Right atrium auricular region (tissue), 2 donors: ENCODE measurements around the gene CTCFL. TPM values are rescaled to one million over a fixed set of nuclear protein-coding genes. Genes with fewer than 3 reads are reported as not detected.

Source experiments
- DNase-seq: peaks from one replicate; pipeline ENCODE4 v3.0.0-alpha.2; 2019; ENCODE audit warnings: low spot score
- H3K27ac ChIP-seq, 2 donors: fragments of 200-600 bp; sonication (generic); 1 replicate in 1 of 2; 2 replicates in 1 of 2; pipeline ENCODE4 v1.5.1; 2016 to 2019
- H3K27me3 ChIP-seq, 2 donors: fragments of 200-600 bp; sonication (generic); one replicate each; pipeline versions ENCODE4 v1.5.1 to v1.6.0; 2017 to 2019
- H3K36me3 ChIP-seq: fragments of 200-600 bp; sonication (generic); one replicate; pipeline ENCODE4 v1.5.1; 2016
- H3K4me1 ChIP-seq, 2 donors: fragments of 200-600 bp; sonication (generic); one replicate each; pipeline versions ENCODE4 v1.5.1 to v1.6.0; 2017 to 2019
- H3K4me3 ChIP-seq, 2 donors: fragments of 200-600 bp; sonication (generic); 1 replicate in 1 of 2; 2 replicates in 1 of 2; pipeline ENCODE4 v1.5.1; 2017 to 2019; ENCODE audit warnings: mild to moderate bottlenecking in 1 of 2, moderate library complexity in 1 of 2
- H3K9me3 ChIP-seq, 2 donors: fragments of 200-600 bp; sonication (generic); one replicate each; pipeline ENCODE4 v1.5.1; 2019
- total RNA-seq, 2 donors: library from RNA; depleted of rRNA; stranded (reverse); fragments of >200 nt; gene quantifications; one replicate each; pipeline ENCODE4 v1.1.0, GENCODE V29; 2016
- TF ChIP-seq, protein P1 (sequence below), 2 donors: fragments of 200-600 bp; sonication (generic); IDR thresholded peaks; one replicate each; pipeline ENCODE4 v1.5.1; 2019; ENCODE audit warnings: antibody characterized with exemption in 2 of 2

CTCFL gene
- total RNA-seq, 2 donors from 2014 or later = not detected

DNA sequence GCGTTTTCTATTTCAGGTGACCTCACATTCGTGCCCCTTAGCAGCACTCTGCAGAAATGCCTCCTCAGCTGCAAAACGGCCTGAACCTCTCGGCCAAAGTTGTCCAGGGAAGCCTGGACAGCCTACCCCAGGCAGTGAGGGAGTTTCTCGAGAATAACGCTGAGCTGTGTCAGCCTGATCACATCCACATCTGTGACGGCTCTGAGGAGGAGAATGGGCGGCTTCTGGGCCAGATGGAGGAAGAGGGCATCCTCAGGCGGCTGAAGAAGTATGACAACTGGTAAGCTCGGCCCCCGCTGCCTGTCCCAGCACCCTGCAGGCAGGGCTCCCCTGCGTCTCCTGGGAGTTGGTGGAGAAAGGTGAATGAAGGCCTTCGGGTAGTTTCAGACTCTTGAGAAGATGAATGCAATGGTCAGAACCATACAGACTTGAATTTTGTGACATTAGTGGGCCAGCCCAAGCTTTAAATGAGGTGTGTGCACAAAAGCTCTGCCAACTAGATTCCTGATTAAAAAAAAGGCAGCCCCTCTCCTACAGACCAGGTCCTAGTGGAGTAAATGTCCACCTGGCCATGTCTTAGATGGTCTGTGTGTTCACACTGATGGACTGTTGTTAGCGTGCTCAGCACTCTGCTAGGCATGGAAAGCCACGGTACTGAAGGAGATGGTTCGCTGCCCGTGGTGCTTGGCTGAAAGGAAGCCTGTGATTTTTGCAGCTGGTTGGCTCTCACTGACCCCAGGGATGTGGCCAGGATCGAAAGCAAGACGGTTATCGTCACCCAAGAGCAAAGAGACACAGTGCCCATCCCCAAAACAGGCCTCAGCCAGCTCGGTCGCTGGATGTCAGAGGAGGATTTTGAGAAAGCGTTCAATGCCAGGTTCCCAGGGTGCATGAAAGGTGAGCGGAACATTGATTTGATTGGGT, 36.7 kb upstream of the CTCFL start:
- Histone ChIP-seq H3K9me3 (no peaks in the 10 kb centered on the region), H3K4me1 (no peaks in the 10 kb centered on the region), H3K4me3 (no peak overlapping the region), H3K27ac (no peak overlapping the region), H3K36me3 (no peaks in the 10 kb centered on the region), H3K27me3 (no peaks in the 10 kb centered on the region)
- TF ChIP-seq, protein P1, sequence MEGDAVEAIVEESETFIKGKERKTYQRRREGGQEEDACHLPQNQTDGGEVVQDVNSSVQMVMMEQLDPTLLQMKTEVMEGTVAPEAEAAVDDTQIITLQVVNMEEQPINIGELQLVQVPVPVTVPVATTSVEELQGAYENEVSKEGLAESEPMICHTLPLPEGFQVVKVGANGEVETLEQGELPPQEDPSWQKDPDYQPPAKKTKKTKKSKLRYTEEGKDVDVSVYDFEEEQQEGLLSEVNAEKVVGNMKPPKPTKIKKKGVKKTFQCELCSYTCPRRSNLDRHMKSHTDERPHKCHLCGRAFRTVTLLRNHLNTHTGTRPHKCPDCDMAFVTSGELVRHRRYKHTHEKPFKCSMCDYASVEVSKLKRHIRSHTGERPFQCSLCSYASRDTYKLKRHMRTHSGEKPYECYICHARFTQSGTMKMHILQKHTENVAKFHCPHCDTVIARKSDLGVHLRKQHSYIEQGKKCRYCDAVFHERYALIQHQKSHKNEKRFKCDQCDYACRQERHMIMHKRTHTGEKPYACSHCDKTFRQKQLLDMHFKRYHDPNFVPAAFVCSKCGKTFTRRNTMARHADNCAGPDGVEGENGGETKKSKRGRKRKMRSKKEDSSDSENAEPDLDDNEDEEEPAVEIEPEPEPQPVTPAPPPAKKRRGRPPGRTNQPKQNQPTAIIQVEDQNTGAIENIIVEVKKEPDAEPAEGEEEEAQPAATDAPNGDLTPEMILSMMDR (IDR thresholded peaks at IDR 0.05) = no peak
- DNase-seq = no peak

DNA sequence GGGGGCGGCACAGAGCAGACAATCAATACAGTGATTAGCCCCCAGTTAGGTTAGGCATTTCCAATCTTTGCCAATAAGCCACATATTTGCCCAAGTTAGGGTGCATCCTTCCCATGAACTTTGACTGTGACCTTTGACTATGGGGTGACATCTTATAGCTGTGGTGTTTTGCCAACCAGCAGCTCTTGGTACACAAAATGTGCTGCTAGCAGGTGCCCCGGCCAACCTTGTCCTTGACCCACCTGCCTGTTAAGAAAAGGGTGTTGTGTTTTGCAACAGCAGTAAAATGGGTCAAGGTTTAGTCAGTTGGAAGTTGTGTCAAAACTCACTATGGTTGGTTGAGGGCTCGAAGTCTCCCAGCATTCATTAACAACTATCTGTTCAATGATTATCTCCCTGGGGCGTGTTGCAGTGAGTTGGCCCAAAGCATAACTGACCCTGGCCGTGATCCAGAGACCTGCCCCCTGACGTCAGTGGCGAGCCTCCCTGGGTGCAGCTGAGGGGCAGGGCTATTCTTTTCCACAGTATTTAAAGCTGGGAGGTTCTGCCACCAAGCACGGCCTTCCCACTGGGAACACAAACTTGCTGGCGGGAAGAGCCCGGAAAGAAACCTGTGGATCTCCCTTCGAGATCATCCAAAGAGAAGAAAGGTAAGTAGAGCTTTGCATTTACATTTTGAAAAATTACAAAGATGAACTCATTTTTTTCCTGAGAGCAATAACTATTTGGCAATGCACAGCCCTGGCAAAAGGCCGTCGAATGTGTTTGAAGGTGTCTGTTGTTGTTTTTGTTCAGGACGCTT, 35.8 kb upstream of the CTCFL start, which contains the start of gene PCK1:
Gene PCK1 (plus strand): TSS at position 557 of the 802 bp plus-strand sequence. CDS start 302 bp downstream, outside the sequence.
- H3K36me3 ChIP-seq = no peaks in the 10 kb centered on the region
- H3K4me1 ChIP-seq = no peaks in the 10 kb centered on the region
- H3K4me3 ChIP-seq = no peak within 1 kb of the TSS
- no peak within 1 kb of the TSS for H3K27ac ChIP-seq
- H3K27me3 ChIP-seq = no peaks in the 10 kb centered on the region
- TF ChIP-seq, protein P1 (IDR thresholded peaks at IDR 0.05) = no peak
- no peak for DNase-seq
- H3K9me3 ChIP-seq = no peaks in the 10 kb centered on the region

DNA sequence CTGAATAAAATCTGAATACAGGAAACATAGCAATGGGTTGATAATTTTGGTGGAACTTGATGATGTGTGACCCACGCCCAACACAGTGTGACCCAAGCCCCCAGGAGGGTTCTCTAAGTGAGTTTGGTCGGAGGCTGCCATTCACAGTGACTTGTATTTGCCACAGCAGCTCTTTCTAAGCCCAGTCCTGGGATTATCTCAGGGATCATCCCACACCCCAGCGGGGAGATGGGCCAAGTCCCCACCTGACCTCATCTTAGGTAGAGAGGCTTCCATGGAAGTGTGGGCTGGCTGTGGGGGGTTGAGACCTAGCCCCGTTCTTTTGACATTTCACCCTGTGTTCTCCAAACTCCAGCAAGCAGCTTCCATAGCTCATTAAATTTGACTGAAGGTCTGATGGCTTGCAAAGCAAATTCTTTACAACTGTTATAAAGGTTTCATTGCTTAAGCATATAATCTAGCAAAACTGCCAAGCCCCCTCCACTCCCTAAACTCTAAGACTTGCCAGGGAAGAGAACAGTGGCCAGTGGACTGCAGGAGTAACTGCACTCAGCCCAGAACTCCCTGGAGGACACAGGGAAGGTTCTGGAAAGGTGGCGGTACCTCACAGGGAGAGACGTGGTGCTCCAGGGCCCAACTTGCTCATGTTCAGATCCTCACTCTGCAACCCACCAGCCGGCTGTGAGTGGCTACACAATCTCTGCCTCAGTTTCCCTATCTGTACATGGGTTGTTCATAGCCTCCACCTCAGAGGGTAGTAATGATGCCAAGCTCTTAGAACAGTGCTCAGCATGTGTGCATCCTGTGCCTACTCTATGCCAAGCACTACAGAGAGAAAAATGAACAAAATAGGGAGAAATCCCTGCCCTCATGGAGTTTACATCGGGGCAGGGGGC, 35.0 kb upstream of the CTCFL start:
- no peaks in the 10 kb centered on the region for H3K27me3 ChIP-seq
- H3K9me3 ChIP-seq = no peaks in the 10 kb centered on the region
- no peaks in the 10 kb centered on the region for H3K36me3 ChIP-seq
- no peaks in the 10 kb centered on the region for H3K4me1 ChIP-seq
- DNase-seq = no peak
- TF ChIP-seq, protein P1 (IDR thresholded peaks at IDR 0.05) = no peak
- H3K27ac ChIP-seq = no peak overlapping the region
- H3K4me3 ChIP-seq = no peak overlapping the region

GRCh38 chr20:57559289-57559634, 34.3 kb upstream of the CTCFL start:
- Histone ChIP-seq H3K36me3 (no peaks in the 10 kb centered on the region), H3K9me3 (no peaks in the 10 kb centered on the region), H3K4me3 (no peak overlapping the region), H3K27ac (no peak overlapping the region), H3K27me3 (no peaks in the 10 kb centered on the region), H3K4me1 (no peaks in the 10 kb centered on the region)
- TF ChIP-seq, protein P1 (IDR thresholded peaks at IDR 0.05) = no peak
- no peak for DNase-seq

GRCh38 chr20:57558614-57559288, 33.8 kb upstream of the CTCFL start:
- TF ChIP-seq, protein P1 (IDR thresholded peaks at IDR 0.05) = no peak
- no peaks in the 10 kb centered on the region for H3K27me3 ChIP-seq

More at GRCh38 chr20:57558614-57559288, 33.8 kb upstream of the CTCFL start:
- Histone ChIP-seq H3K9me3 (no peaks in the 10 kb centered on the region), H3K36me3 (no peaks in the 10 kb centered on the region), H3K27ac (no peak overlapping the region), H3K4me3 (no peak overlapping the region), H3K4me1 (no peaks in the 10 kb centered on the region)
- no peak for DNase-seq
